SK-N-SH (cell line): ENCODE results near the gene PDIA6. TPM values are rescaled to one million over a fixed set of nuclear protein-coding genes. Genes with fewer than 3 reads are reported as not detected.

Experiments used
- CTCF ChIA-PET: fragments of 300-600, 350-600 bp; formaldehyde crosslinking; extraction: SDS; loops from one replicate; lab custom pipeline; 2021; lab: Yijun Ruan, JAX
- POLR2A ChIA-PET: fragments of 350-600 bp; sonication (Branson Sonifier 250); formaldehyde crosslinking; extraction: SDS; loops from one replicate; lab custom pipeline; 2020; ENCODE audit warnings: antibody characterized with exemption, inconsistent platforms; lab: Yijun Ruan, JAX
- DNase-seq: peaks from one replicate; pipeline ENCODE4 v3.0.0; 2012
- H2AFZ ChIP-seq: fragments of 200-600 bp; sonication (generic); 2 replicates; pipeline ENCODE4 v1.8.1; 2016; ENCODE audit warnings: antibody characterized with exemption, mild to moderate bottlenecking, low read depth
- H3F3A ChIP-seq: fragments of 200-600 bp; sonication (generic); replicated peaks from 2 replicates; pipeline ENCODE3; 2016; ENCODE audit warnings: antibody characterized with exemption, mild to moderate bottlenecking; ENCODE audit not compliant: insufficient read depth
- H3K27ac ChIP-seq, 2 experiments: fragments of 200-500 bp in 1 of 2; fragments of 200-600 bp in 1 of 2; sonication (Bioruptor generic) in 1 of 2; sonication (generic), shearing (Covaris generic) in 1 of 2; 2 replicates each; pipeline versions ENCODE4 v1.5.1 to v1.6.1; 2014 to 2016; ENCODE audit warnings: low read depth in 2 of 2, inconsistent platforms in 1 of 2, low read length in 1 of 2, mild to moderate bottlenecking in 1 of 2, mixed read lengths in 1 of 2
- H3K27me3 ChIP-seq: fragments of 200-600 bp; sonication (generic), shearing (Covaris generic); 2 replicates; pipeline ENCODE4 v1.6.1; 2016; ENCODE audit warnings: mixed run types; ENCODE audit not compliant: insufficient read depth
- H3K36me3 ChIP-seq, 2 experiments: fragments of 200-500 bp in 1 of 2; fragments of 200-600 bp in 1 of 2; sonication (Bioruptor generic) in 1 of 2; sonication (generic) in 1 of 2; replicated peaks in 1 of 2; 2 replicates each; pipeline versions ENCODE3 to v1.5.1; 2014 to 2016; ENCODE audit warnings: low read length in 1 of 2, mild to moderate bottlenecking in 1 of 2; ENCODE audit not compliant: insufficient read depth in 2 of 2, control insufficient read depth in 1 of 2
- H3K4me1 ChIP-seq, 2 experiments: fragments of 200-500 bp in 1 of 2; fragments of 200-600 bp in 1 of 2; sonication (Bioruptor generic) in 1 of 2; sonication (generic), shearing (Covaris generic) in 1 of 2; 2 replicates each; pipeline versions ENCODE4 v1.5.1 to v1.6.1; 2014 to 2016; ENCODE audit warnings: low read depth in 1 of 2, low read length in 1 of 2, mixed run types in 1 of 2; ENCODE audit not compliant: insufficient read depth in 2 of 2, control insufficient read depth in 1 of 2
- H3K4me2 ChIP-seq: fragments of 200-600 bp; sonication (generic), shearing (Covaris generic); 2 replicates; pipeline ENCODE4 v1.6.1; 2017; ENCODE audit warnings: mixed run types
- H3K4me3 ChIP-seq, 2 experiments: fragments of 200-500 bp in 1 of 2; fragments of 200-600 bp in 1 of 2; sonication (Bioruptor generic) in 1 of 2; sonication (generic), shearing (Covaris generic) in 1 of 2; 2 replicates each; pipeline versions ENCODE4 v1.5.1 to v1.8.1; 2014 to 2016; ENCODE audit warnings: low read depth in 2 of 2, inconsistent platforms in 1 of 2, low read length in 1 of 2, mild to moderate bottlenecking in 1 of 2, mixed read lengths in 1 of 2, moderate library complexity in 1 of 2
- H3K79me2 ChIP-seq: fragments of 200-600 bp; sonication (generic); 2 replicates; pipeline ENCODE4 v1.8.1; 2017; ENCODE audit warnings: mild to moderate bottlenecking; ENCODE audit not compliant: insufficient read depth
- H3K9ac ChIP-seq: fragments of 200-600 bp; sonication (generic); 2 replicates; pipeline ENCODE4 v1.6.1; 2017; ENCODE audit warnings: mixed run types
- H3K9me2 ChIP-seq: fragments of 200-600 bp; sonication (generic); 2 replicates; pipeline ENCODE4 v1.6.1; 2017; ENCODE audit warnings: mixed run types
- H3K9me3 ChIP-seq: fragments of 200-600 bp; sonication (generic); 2 replicates; pipeline ENCODE4 v1.6.1; 2017; ENCODE audit warnings: mixed run types, mild to moderate bottlenecking, moderate library complexity
- H4K20me1 ChIP-seq: fragments of 200-600 bp; sonication (generic); 2 replicates; pipeline ENCODE4 v1.6.1; 2017; ENCODE audit warnings: mild to moderate bottlenecking, mixed run types; ENCODE audit not compliant: insufficient read depth
- ELF1 ChIP-seq: IDR thresholded peaks from 2 replicates; pipeline ENCODE4 v1.4.0; 2012
- EZH2phosphoT487 ChIP-seq: fragments of 200-600 bp; sonication (generic); IDR thresholded peaks from 2 replicates; pipeline ENCODE4 v1.6.1; 2017; ENCODE audit warnings: low read depth, mixed run types, mild to moderate bottlenecking, antibody characterized with exemption, moderate library complexity, borderline replicate concordance
- FOSL2 ChIP-seq: IDR thresholded peaks from 2 replicates; pipeline ENCODE4 v1.4.0; 2012; ENCODE audit warnings: low read depth, mild to moderate bottlenecking, moderate library complexity, borderline replicate concordance
- FOXJ3 ChIP-seq: sonication (generic); formaldehyde crosslinking; IDR thresholded peaks from 2 replicates; pipeline ENCODE4 v1.5.1; 2020; ENCODE audit warnings: mild to moderate bottlenecking, missing genetic modification reagents
- GATA2 ChIP-seq: sonication (generic); formaldehyde crosslinking; IDR thresholded peaks from 2 replicates; pipeline ENCODE4 v1.5.0; 2020; ENCODE audit warnings: mild to moderate bottlenecking, missing genetic modification reagents
- MXI1 ChIP-seq: IDR thresholded peaks from 2 replicates; pipeline ENCODE4 v1.6.1; 2012; ENCODE audit warnings: mild to moderate bottlenecking, low read depth, low read length, improper control_type of control experiment
- NRF1 ChIP-seq: IDR thresholded peaks from 2 replicates; pipeline ENCODE4 v1.6.1; 2012; ENCODE audit warnings: low read depth, mild to moderate bottlenecking, low read length
- TEAD4 ChIP-seq: IDR thresholded peaks from 2 replicates; pipeline ENCODE4 v1.4.0; 2012; ENCODE audit warnings: mild to moderate bottlenecking, borderline replicate concordance; ENCODE audit not compliant: insufficient read depth
- WGBS: methylation state at CpG from one replicate; pipeline ENCODE4 v1.1.6; 2017; ENCODE audit warnings: low lambda C conversion rate; 5-methylcytosine and 5-hydroxymethylcytosine counted together
- polyA plus RNA-seq, 3 experiments: library from polyadenylated mRNA; depleted of rRNA; stranded (reverse); fragments of >200 nt; gene quantifications; 2 replicates each; pipeline ENCODE4 v1.2.3, GENCODE V29; 2012
- TF ChIP-seq, protein P1 (sequence below): fragments of 200-600 bp; sonication (generic); IDR thresholded peaks from 2 replicates; pipeline ENCODE4 v1.6.1; 2017; ENCODE audit warnings: antibody characterized with exemption, mild to moderate bottlenecking, moderate library complexity
- TF ChIP-seq, protein P2 (sequence below): fragments of 150-350 bp; IDR thresholded peaks from 2 replicates; pipeline ENCODE4 v1.6.1; 2017; ENCODE audit warnings: antibody characterized with exemption, low read length, low read depth, borderline replicate concordance

Gene PDIA6
- polyA plus RNA-seq, 1 of the 3 experiments (the other 2 are of a cell fraction) = 325 TPM

DNA sequence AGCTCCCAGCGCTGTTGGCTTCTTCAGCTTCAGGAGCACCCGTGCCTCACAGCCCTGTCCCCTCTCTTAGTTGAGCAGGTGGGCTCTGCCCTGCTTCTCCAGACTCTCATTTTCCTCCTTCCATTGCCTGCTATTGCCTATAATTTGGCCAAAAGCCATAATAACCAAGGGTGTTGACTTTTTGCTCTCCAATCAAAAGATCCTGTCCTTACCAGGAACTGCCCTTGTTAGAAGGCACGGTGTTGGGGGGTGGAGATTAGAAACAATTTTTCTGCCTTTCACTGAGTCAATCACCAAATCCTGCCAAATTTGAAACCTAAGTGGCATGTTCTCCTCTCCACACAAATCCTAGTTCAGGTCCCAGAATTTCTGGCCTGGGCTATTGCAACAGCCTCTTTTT lies 16.7 kb upstream of the PDIA6 start:
- Histone ChIP-seq H3F3A (no peaks in the 10 kb centered on the region), H3K27me3 (peaks cover 58% of the 10 kb centered on the region; the same call in 1 of the 2 replicates), H4K20me1 (no peaks in the 10 kb centered on the region), H3K27ac (no peak overlapping the region), H3K9ac (no peak overlapping the region), H3K4me3 (no peak overlapping the region), H3K9me2 (no peaks in the 10 kb centered on the region), H3K79me2 (no peaks in the 10 kb centered on the region), H3K9me3 (no peaks in the 10 kb centered on the region), H3K36me3 (no peaks in the 10 kb centered on the region), H3K4me2 (no peak overlapping the region), H2AFZ (no peak overlapping the region), H3K4me1 (peaks cover 0 to 28% of the 10 kb centered on the region in 2 experiments; a peak in 1 of 4 replicates)
- CTCF ChIA-PET = interaction anchor here (1.0 to 11.5 kb wide), 9 partner anchors 10 to 583 kb away, joined by 3 to 666 read pairs (median 5); partner anchors contain the start of genes KCNF1 and PDIA6
- no peak for DNase-seq
- 84% methylated on average over 3 of the region's 3 CpGs for WGBS
- POLR2A ChIA-PET = no interaction called here
- TF ChIP-seq FOSL2 (no peak), EZH2phosphoT487 (no peak), TEAD4 (no peak)

DNA sequence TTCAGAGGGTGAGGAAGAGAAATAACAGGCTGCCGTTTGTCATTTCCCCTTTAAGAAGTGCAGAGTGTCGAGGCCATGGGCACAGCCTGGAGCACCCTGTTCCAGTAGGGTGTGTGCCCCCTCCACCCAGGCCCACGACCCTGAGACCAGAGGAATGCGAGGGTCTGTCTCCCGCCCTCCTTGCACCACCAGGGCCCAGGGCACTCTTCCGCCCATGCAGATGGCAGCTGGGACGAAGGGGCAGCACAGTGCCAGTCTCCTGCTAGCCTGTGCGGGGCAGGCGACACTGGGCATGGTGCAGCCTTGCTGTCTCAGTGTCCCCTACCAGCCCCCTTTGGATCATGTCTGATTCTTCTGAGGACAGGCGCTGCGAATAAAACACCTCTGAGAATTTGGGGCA lies 15.8 kb upstream of the PDIA6 start:
- TF ChIP-seq, protein P1, sequence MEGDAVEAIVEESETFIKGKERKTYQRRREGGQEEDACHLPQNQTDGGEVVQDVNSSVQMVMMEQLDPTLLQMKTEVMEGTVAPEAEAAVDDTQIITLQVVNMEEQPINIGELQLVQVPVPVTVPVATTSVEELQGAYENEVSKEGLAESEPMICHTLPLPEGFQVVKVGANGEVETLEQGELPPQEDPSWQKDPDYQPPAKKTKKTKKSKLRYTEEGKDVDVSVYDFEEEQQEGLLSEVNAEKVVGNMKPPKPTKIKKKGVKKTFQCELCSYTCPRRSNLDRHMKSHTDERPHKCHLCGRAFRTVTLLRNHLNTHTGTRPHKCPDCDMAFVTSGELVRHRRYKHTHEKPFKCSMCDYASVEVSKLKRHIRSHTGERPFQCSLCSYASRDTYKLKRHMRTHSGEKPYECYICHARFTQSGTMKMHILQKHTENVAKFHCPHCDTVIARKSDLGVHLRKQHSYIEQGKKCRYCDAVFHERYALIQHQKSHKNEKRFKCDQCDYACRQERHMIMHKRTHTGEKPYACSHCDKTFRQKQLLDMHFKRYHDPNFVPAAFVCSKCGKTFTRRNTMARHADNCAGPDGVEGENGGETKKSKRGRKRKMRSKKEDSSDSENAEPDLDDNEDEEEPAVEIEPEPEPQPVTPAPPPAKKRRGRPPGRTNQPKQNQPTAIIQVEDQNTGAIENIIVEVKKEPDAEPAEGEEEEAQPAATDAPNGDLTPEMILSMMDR = no peak
- TF ChIP-seq, protein P2, sequence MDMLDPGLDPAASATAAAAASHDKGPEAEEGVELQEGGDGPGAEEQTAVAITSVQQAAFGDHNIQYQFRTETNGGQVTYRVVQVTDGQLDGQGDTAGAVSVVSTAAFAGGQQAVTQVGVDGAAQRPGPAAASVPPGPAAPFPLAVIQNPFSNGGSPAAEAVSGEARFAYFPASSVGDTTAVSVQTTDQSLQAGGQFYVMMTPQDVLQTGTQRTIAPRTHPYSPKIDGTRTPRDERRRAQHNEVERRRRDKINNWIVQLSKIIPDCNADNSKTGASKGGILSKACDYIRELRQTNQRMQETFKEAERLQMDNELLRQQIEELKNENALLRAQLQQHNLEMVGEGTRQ = no peak
- no peak for TF ChIP-seq FOSL2
- TF ChIP-seq ELF1 = no peak
- TF ChIP-seq MXI1 = no peak
- TF ChIP-seq GATA2 (CRISPR knock-in tag) = no peak
- TF ChIP-seq FOXJ3 (CRISPR knock-in tag) = no peak
- TF ChIP-seq NRF1 = no peak

More for the DNA sequence above, 15.8 kb upstream of the PDIA6 start:
- no peak overlapping the region for H2AFZ ChIP-seq
- no peak overlapping the region for H3K4me2 ChIP-seq
- H3K4me1 ChIP-seq = peaks cover 0 to 19% of the 10 kb centered on the region in 2 experiments; a peak in 1 of 4 replicates
- H3K27me3 ChIP-seq = peaks cover 68% of the 10 kb centered on the region; the same call in 1 of the 2 replicates
- DNase-seq = no peak
- no peaks in the 10 kb centered on the region for H3F3A ChIP-seq
- ChIA-PET CTCF (interaction anchor here (1.0 to 11.5 kb wide), 5 partner anchors 9 to 584 kb away, joined by 3 to 666 read pairs (median 192); partner anchors contain the start of genes KCNF1 and PDIA6), POLR2A (no interaction called here)
- H3K9me2 ChIP-seq = no peaks in the 10 kb centered on the region
- H4K20me1 ChIP-seq = no peaks in the 10 kb centered on the region
- H3K27ac ChIP-seq = no peak overlapping the region
- no peaks in the 10 kb centered on the region for H3K79me2 ChIP-seq
- WGBS = 63% methylated on average over 10 of the region's 11 CpGs
- H3K9me3 ChIP-seq = no peaks in the 10 kb centered on the region
- H3K9ac ChIP-seq = no peak overlapping the region
- H3K36me3 ChIP-seq = no peaks in the 10 kb centered on the region
- no peak overlapping the region for H3K4me3 ChIP-seq
